HEK293 (cell line): ENCODE results near the gene MAML3.

Experiments
- KLF9 ChIP-seq: fragments of 450-650 bp; formaldehyde crosslinking; IDR thresholded peaks from 2 replicates; pipeline ENCODE4 v1.5.1; 2016; ENCODE audit warnings: missing biosample characterization, missing genetic modification characterization, low read depth
- YY1 ChIP-seq: fragments of 450-650 bp; formaldehyde crosslinking; IDR thresholded peaks from 2 replicates; pipeline ENCODE4 v1.5.1; 2018; ENCODE audit warnings: missing biosample characterization, missing genetic modification characterization
- ZNF184 ChIP-seq: fragments of 450-650 bp; IDR thresholded peaks from 2 replicates; pipeline ENCODE4 v1.5.1; 2018; ENCODE audit warnings: missing biosample characterization, mild to moderate bottlenecking, missing genetic modification characterization
- ZNF214 ChIP-seq: fragments of 450-650 bp; formaldehyde crosslinking; IDR thresholded peaks from 2 replicates; pipeline ENCODE4 v1.5.1; 2017; ENCODE audit warnings: missing biosample characterization, mild to moderate bottlenecking, missing genetic modification characterization, borderline replicate concordance
- ZNF24 ChIP-seq: fragments of 450-650 bp; formaldehyde crosslinking; IDR thresholded peaks from 2 replicates; pipeline ENCODE4 v1.5.1; 2016; ENCODE audit warnings: missing biosample characterization, missing genetic modification characterization
- ZNF514 ChIP-seq: fragments of 450-650 bp; formaldehyde crosslinking; IDR thresholded peaks from 2 replicates; pipeline ENCODE4 v1.5.1; 2016; ENCODE audit warnings: missing biosample characterization, missing genetic modification characterization
- ZNF677 ChIP-seq: fragments of 450-650 bp; IDR thresholded peaks from 2 replicates; pipeline ENCODE4 v1.5.0; 2018; ENCODE audit warnings: missing biosample characterization, mild to moderate bottlenecking, missing genetic modification characterization, moderate library complexity
- ZNF707 ChIP-seq: fragments of 450-650 bp; formaldehyde crosslinking; IDR thresholded peaks from 2 replicates; pipeline ENCODE4 v1.5.1; 2016; ENCODE audit warnings: missing biosample characterization, missing genetic modification characterization
- TF ChIP-seq, protein P1 (sequence below): fragments of 450-650 bp; formaldehyde crosslinking; IDR thresholded peaks from 2 replicates; pipeline ENCODE4 v1.5.1; 2016; ENCODE audit warnings: missing biosample characterization, missing genetic modification characterization
- TF ChIP-seq, protein P2 (sequence below): fragments of 450-650 bp; formaldehyde crosslinking; IDR thresholded peaks from 2 replicates; pipeline ENCODE4 v1.5.1; 2016; ENCODE audit warnings: missing biosample characterization, missing genetic modification characterization
- TF ChIP-seq, protein P3 (sequence below): fragments of 450-650 bp; formaldehyde crosslinking; IDR thresholded peaks from 2 replicates; pipeline ENCODE4 v1.5.1; 2016; ENCODE audit warnings: missing biosample characterization, missing genetic modification characterization
- TF ChIP-seq, protein P4 (sequence below): fragments of 450-650 bp; formaldehyde crosslinking; IDR thresholded peaks from 2 replicates; pipeline ENCODE4 v1.5.1; 2016; ENCODE audit warnings: missing biosample characterization, missing genetic modification characterization
- TF ChIP-seq, protein P5 (sequence below): fragments of 450-650 bp; formaldehyde crosslinking; IDR thresholded peaks from 2 replicates; pipeline ENCODE4 v1.5.1; 2016; ENCODE audit warnings: missing biosample characterization, missing genetic modification characterization, low read depth
- TF ChIP-seq, protein P6 (sequence below): fragments of 450-650 bp; formaldehyde crosslinking; IDR thresholded peaks from 2 replicates; pipeline ENCODE4 v1.5.0; 2017; ENCODE audit warnings: missing biosample characterization, missing genetic modification characterization, borderline replicate concordance

DNA sequence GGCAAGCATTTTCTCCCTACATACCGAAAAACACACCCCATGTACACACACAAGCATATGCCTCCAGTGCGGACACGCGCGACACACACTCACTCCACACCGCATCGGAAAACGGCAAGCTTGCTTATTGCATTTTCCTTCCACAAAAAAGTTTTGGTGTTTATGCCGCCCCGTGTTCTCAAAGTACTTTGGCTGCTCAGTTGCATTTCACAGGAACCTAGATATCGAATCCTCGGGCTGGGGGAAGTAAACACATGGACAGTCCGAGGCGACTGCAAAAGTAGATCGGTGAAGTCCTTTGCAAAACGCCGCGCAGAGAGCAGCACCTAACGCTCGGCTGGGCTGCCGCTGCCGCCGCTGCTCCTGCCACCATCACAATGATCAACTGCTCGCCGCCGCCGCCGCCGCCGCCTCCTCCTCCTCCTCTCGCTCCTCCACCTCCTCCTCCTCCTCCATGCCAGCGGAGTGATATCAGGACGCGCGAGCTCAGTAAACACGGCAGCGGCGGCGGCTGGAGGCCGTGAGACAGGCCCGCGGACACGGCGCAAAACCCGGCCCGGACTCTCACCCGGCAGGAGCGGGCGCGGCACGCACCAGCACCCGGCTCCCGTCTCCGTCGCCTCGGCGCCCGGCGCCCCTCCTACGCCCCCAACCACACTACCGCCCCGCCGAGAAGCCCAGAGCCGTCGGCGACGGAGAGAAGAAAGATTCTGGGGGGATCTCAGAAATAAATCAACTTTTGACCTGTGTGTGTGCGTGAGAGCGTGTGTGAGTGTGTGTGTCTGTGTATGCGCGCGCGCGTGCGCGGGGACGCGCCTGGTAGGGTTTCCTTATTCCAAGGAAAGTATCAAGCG, at the start of gene MAML3:
- TF ChIP-seq ZNF677 (tag by site-specific recombination): no peak
- no peak for TF ChIP-seq ZNF214
- TF ChIP-seq, protein P1, sequence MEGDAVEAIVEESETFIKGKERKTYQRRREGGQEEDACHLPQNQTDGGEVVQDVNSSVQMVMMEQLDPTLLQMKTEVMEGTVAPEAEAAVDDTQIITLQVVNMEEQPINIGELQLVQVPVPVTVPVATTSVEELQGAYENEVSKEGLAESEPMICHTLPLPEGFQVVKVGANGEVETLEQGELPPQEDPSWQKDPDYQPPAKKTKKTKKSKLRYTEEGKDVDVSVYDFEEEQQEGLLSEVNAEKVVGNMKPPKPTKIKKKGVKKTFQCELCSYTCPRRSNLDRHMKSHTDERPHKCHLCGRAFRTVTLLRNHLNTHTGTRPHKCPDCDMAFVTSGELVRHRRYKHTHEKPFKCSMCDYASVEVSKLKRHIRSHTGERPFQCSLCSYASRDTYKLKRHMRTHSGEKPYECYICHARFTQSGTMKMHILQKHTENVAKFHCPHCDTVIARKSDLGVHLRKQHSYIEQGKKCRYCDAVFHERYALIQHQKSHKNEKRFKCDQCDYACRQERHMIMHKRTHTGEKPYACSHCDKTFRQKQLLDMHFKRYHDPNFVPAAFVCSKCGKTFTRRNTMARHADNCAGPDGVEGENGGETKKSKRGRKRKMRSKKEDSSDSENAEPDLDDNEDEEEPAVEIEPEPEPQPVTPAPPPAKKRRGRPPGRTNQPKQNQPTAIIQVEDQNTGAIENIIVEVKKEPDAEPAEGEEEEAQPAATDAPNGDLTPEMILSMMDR: 0 out of 2 replicates have a peak, but pooled peaks have one; percentile 15
- TF ChIP-seq, protein P2, sequence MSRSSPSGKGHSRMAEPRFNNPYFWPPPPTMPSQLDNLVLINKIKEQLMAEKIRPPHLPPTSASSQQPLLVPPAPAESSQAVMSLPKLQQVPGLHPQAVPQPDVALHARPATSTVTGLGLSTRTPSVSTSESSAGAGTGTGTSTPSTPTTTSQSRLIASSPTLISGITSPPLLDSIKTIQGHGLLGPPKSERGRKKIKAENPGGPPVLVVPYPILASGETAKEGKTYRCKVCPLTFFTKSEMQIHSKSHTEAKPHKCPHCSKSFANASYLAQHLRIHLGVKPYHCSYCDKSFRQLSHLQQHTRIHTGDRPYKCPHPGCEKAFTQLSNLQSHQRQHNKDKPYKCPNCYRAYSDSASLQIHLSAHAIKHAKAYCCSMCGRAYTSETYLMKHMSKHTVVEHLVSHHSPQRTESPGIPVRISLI (tag by site-specific recombination): 0 out of 2 replicates have a peak, but pooled peaks have one; percentile 35
- peak; percentile 78; the same call in 1 of the 2 replicates for TF ChIP-seq ZNF184 (tag by site-specific recombination)
- peak; percentile 81 for TF ChIP-seq ZNF24 (tag by site-specific recombination)
- peak; percentile 50; the same call in 1 of the 2 replicates for TF ChIP-seq KLF9 (tag by site-specific recombination)
- TF ChIP-seq, protein P3, sequence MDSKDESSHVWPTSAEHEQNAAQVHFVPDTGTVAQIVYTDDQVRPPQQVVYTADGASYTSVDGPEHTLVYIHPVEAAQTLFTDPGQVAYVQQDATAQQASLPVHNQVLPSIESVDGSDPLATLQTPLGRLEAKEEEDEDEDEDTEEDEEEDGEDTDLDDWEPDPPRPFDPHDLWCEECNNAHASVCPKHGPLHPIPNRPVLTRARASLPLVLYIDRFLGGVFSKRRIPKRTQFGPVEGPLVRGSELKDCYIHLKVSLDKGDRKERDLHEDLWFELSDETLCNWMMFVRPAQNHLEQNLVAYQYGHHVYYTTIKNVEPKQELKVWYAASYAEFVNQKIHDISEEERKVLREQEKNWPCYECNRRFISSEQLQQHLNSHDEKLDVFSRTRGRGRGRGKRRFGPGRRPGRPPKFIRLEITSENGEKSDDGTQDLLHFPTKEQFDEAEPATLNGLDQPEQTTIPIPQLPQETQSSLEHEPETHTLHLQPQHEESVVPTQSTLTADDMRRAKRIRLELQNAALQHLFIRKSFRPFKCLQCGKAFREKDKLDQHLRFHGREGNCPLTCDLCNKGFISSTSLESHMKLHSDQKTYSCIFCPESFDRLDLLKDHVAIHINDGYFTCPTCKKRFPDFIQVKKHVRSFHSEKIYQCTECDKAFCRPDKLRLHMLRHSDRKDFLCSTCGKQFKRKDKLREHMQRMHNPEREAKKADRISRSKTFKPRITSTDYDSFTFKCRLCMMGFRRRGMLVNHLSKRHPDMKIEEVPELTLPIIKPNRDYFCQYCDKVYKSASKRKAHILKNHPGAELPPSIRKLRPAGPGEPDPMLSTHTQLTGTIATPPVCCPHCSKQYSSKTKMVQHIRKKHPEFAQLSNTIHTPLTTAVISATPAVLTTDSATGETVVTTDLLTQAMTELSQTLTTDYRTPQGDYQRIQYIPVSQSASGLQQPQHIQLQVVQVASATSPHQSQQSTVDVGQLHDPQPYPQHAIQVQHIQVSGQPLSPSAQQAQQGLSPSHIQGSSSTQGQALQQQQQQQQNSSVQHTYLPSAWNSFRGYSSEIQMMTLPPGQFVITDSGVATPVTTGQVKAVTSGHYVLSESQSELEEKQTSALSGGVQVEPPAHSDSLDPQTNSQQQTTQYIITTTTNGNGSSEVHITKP (tag by site-specific recombination): peak; percentile 25; the same call in 1 of the 2 replicates
- peak; percentile 80 for TF ChIP-seq YY1 (tag by site-specific recombination)
- TF ChIP-seq ZNF514 (tag by site-specific recombination): no peak
- TF ChIP-seq, protein P4, sequence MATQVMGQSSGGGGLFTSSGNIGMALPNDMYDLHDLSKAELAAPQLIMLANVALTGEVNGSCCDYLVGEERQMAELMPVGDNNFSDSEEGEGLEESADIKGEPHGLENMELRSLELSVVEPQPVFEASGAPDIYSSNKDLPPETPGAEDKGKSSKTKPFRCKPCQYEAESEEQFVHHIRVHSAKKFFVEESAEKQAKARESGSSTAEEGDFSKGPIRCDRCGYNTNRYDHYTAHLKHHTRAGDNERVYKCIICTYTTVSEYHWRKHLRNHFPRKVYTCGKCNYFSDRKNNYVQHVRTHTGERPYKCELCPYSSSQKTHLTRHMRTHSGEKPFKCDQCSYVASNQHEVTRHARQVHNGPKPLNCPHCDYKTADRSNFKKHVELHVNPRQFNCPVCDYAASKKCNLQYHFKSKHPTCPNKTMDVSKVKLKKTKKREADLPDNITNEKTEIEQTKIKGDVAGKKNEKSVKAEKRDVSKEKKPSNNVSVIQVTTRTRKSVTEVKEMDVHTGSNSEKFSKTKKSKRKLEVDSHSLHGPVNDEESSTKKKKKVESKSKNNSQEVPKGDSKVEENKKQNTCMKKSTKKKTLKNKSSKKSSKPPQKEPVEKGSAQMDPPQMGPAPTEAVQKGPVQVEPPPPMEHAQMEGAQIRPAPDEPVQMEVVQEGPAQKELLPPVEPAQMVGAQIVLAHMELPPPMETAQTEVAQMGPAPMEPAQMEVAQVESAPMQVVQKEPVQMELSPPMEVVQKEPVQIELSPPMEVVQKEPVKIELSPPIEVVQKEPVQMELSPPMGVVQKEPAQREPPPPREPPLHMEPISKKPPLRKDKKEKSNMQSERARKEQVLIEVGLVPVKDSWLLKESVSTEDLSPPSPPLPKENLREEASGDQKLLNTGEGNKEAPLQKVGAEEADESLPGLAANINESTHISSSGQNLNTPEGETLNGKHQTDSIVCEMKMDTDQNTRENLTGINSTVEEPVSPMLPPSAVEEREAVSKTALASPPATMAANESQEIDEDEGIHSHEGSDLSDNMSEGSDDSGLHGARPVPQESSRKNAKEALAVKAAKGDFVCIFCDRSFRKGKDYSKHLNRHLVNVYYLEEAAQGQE (tag by site-specific recombination): peak; percentile 55; the same call in 1 of the 2 replicates
- TF ChIP-seq, protein P5, sequence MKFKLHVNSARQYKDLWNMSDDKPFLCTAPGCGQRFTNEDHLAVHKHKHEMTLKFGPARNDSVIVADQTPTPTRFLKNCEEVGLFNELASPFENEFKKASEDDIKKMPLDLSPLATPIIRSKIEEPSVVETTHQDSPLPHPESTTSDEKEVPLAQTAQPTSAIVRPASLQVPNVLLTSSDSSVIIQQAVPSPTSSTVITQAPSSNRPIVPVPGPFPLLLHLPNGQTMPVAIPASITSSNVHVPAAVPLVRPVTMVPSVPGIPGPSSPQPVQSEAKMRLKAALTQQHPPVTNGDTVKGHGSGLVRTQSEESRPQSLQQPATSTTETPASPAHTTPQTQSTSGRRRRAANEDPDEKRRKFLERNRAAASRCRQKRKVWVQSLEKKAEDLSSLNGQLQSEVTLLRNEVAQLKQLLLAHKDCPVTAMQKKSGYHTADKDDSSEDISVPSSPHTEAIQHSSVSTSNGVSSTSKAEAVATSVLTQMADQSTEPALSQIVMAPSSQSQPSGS (tag by site-specific recombination): no peak
- TF ChIP-seq, protein P6, sequence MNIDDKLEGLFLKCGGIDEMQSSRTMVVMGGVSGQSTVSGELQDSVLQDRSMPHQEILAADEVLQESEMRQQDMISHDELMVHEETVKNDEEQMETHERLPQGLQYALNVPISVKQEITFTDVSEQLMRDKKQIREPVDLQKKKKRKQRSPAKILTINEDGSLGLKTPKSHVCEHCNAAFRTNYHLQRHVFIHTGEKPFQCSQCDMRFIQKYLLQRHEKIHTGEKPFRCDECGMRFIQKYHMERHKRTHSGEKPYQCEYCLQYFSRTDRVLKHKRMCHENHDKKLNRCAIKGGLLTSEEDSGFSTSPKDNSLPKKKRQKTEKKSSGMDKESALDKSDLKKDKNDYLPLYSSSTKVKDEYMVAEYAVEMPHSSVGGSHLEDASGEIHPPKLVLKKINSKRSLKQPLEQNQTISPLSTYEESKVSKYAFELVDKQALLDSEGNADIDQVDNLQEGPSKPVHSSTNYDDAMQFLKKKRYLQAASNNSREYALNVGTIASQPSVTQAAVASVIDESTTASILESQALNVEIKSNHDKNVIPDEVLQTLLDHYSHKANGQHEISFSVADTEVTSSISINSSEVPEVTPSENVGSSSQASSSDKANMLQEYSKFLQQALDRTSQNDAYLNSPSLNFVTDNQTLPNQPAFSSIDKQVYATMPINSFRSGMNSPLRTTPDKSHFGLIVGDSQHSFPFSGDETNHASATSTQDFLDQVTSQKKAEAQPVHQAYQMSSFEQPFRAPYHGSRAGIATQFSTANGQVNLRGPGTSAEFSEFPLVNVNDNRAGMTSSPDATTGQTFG (tag by site-specific recombination): peak; percentile 72; the same call in 1 of the 2 replicates
- no peak for TF ChIP-seq ZNF707 (tag by site-specific recombination)
